NCI-H1105 (cell line): Measurements from ENCODE around the gene PDIA4.
A peak's percentile ranks its signal among the peaks of the same experiment; 100 is the strongest.
"Not testable (repeated sequence)": the region's sequence is repeated elsewhere in the genome, so short reads cannot be mapped to it uniquely, and the experiment has no call there.

ENCODE experiments used
- DNase-seq: peaks from one replicate; lab custom pipeline; 2025; lab: John Stamatoyannopoulos, UW

Gene PDIA4

GRCh38 chr7:149028346-149029109 lies at the start of gene PDIA4:
TSS of gene PDIA4 (minus strand) at chr7:149028505. CDS start at chr7:149028408, 97 bp downstream.
- DNase-seq: peak; percentile 99

- no peak for DNase-seq
Observed at GRCh38 chr7:149077594-149077993, 49.3 kb upstream of the PDIA4 start.

- no peak for DNase-seq
Observed at GRCh38 chr7:149075286-149075685, 47.0 kb upstream of the PDIA4 start.

GRCh38 chr7:149074116-149074885 lies 46.0 kb upstream of the PDIA4 start:
- no peak for DNase-seq

GRCh38 chr7:149072438-149072775 lies 44.1 kb upstream of the PDIA4 start:
- no peak for DNase-seq

GRCh38 chr7:149071641-149072437 lies 43.5 kb upstream of the PDIA4 start:
- DNase-seq: no peak

GRCh38 chr7:149071182-149071635 lies 42.9 kb upstream of the PDIA4 start:
- DNase-seq: no peak

GRCh38 chr7:149070372-149071125 lies 42.2 kb upstream of the PDIA4 start:
- no peak for DNase-seq

GRCh38 chr7:149067869-149068268 lies 39.6 kb upstream of the PDIA4 start:
- DNase-seq: no peak

GRCh38 chr7:149063476-149063875 lies 35.2 kb upstream of the PDIA4 start:
- DNase-seq: no peak

GRCh38 chr7:149062217-149062899 lies 34.1 kb upstream of the PDIA4 start:
- not testable (repeated sequence) for DNase-seq

- no peak for DNase-seq
Observed at GRCh38 chr7:149060156-149060555, 31.9 kb upstream of the PDIA4 start.

GRCh38 chr7:149053885-149054284 lies 25.6 kb upstream of the PDIA4 start:
- no peak for DNase-seq

GRCh38 chr7:149053384-149053783 lies 25.1 kb upstream of the PDIA4 start:
- no peak for DNase-seq

GRCh38 chr7:149050941-149051340 lies 22.6 kb upstream of the PDIA4 start:
- no peak for DNase-seq

- no peak for DNase-seq
Observed at GRCh38 chr7:149048805-149049204, 20.5 kb upstream of the PDIA4 start.

GRCh38 chr7:149046416-149046815 lies 18.1 kb upstream of the PDIA4 start:
- no peak for DNase-seq

GRCh38 chr7:149043936-149044335 lies 15.6 kb upstream of the PDIA4 start:
- DNase-seq: no peak

GRCh38 chr7:149041350-149041749 lies 13.0 kb upstream of the PDIA4 start:
- no peak for DNase-seq

- not testable (repeated sequence) for DNase-seq
Observed at GRCh38 chr7:149038641-149039040, 10.3 kb upstream of the PDIA4 start.

- no peak for DNase-seq
Observed at GRCh38 chr7:149036676-149037075, 8.4 kb upstream of the PDIA4 start.
